Fibroblast of lung (primary cell): ENCODE data around the gene BRME1. TPM values are rescaled to one million over a fixed set of nuclear protein-coding genes. Genes with fewer than 3 reads are reported as not detected.
A peak's percentile ranks its signal among the peaks of the same experiment; 100 is the strongest.

Source experiments
- DNase-seq, 2 donors: peaks; one replicate each; pipeline versions ENCODE4 v3.0.0 to v3.0.0-alpha.2; 2010; ENCODE audit warnings: low read depth in 2 of 2
- H2AFZ ChIP-seq: 2 replicates; pipeline ENCODE4 v1.5.1; 2012; ENCODE audit warnings: low read length, control low read depth, inconsistent platforms
- H3K27ac ChIP-seq: 2 replicates; pipeline ENCODE4 v1.5.1; 2011; ENCODE audit warnings: low read length, control low read depth; ENCODE audit not compliant: insufficient read depth
- H3K27me3 ChIP-seq: 2 replicates; pipeline ENCODE4 v1.5.1; 2011; ENCODE audit warnings: mild to moderate bottlenecking, low read length; ENCODE audit not compliant: control insufficient read depth, insufficient read depth
- H3K36me3 ChIP-seq: 2 replicates; pipeline ENCODE4 v1.5.1; 2011; ENCODE audit warnings: low read length; ENCODE audit not compliant: control insufficient read depth, insufficient read depth
- H3K4me1 ChIP-seq: 2 replicates; pipeline ENCODE4 v1.5.1; 2011; ENCODE audit warnings: low read length; ENCODE audit not compliant: control insufficient read depth, insufficient read depth; ENCODE audit errors: extremely low read depth
- H3K4me2 ChIP-seq: 2 replicates; pipeline ENCODE4 v1.5.1; 2011; ENCODE audit warnings: low read length, control low read depth; ENCODE audit not compliant: insufficient read depth; ENCODE audit errors: extremely low read depth
- H3K4me3 ChIP-seq, 4 experiments: fragments of 200-600 bp in 1 of 4; sonication (generic) in 1 of 4; replicated peaks in 1 of 4; 2 replicates each; pipeline ENCODE4 v1.5.1; 2011 to 2016; ENCODE audit warnings: low read length in 4 of 4, low read depth in 3 of 4, mild to moderate bottlenecking in 3 of 4, control low read depth in 2 of 4, inconsistent platforms in 1 of 4, mixed read lengths in 1 of 4; ENCODE audit not compliant: insufficient read depth in 1 of 4; ENCODE audit errors: control extremely low read depth in 1 of 4
- H3K79me2 ChIP-seq: 2 replicates; pipeline ENCODE4 v1.5.1; 2012; ENCODE audit warnings: mild to moderate bottlenecking, low read length, inconsistent platforms; ENCODE audit not compliant: control insufficient read depth, insufficient read depth
- H3K9ac ChIP-seq: 2 replicates; pipeline ENCODE4 v1.5.1; 2011; ENCODE audit warnings: mild to moderate bottlenecking, low read length, control low read depth; ENCODE audit not compliant: insufficient read depth
- H3K9me3 ChIP-seq: 2 replicates; pipeline ENCODE4 v1.5.1; 2012; ENCODE audit warnings: low read depth, low read length; ENCODE audit not compliant: control insufficient read depth, insufficient read depth
- H4K20me1 ChIP-seq: 2 replicates; pipeline ENCODE4 v1.5.1; 2011; ENCODE audit warnings: low read length; ENCODE audit not compliant: control insufficient read depth, insufficient read depth; ENCODE audit errors: extremely low read depth
- CTCF ChIP-seq, 2 donors: IDR thresholded peaks in 1 of 2; conservative IDR thresholded peaks in 1 of 2; 1 replicate in 1 of 2; 2 replicates in 1 of 2; pipeline ENCODE4 v1.5.1; 2011 to 2012; ENCODE audit warnings: low read length in 2 of 2, control low read depth in 1 of 2, inconsistent platforms in 1 of 2, low read depth in 1 of 2, mild to moderate bottlenecking in 1 of 2
- EZH2 ChIP-seq: IDR thresholded peaks from 2 replicates; pipeline ENCODE4 v1.5.1; 2012; ENCODE audit warnings: low read length, control low read depth, mild to moderate bottlenecking; ENCODE audit errors: missing control alignments
- polyA plus RNA-seq, 2 donors: library from polyadenylated mRNA; depleted of rRNA in 1 of 2; stranded (reverse) in 1 of 2; unstranded in 1 of 2; fragments of >200 nt; gene quantifications; 2 replicates each; pipeline ENCODE4 v1.2.1, GENCODE V29; 2011 to 2012; ENCODE audit warnings: missing spikeins in 1 of 2
- total RNA-seq: library from RNA; depleted of rRNA; stranded (reverse); fragments of >200 nt; gene quantifications from 2 replicates; pipeline ENCODE4 v1.2.1, GENCODE V29; 2014

The BRME1 gene
- total and polyA plus RNA-seq, 2 donors (not counting 1 experiment from before 2014, with no cell fraction given), result 0.23 to 0.83 TPM

GRCh38 chr19:13868663-13869062 is 37.3 kb downstream of the BRME1 start:
- no peak overlapping the region for H3K4me3 ChIP-seq
- TF ChIP-seq EZH2 (no peak), CTCF (conservative IDR thresholded peaks at IDR 0.05 in 1 of 2, IDR thresholded peaks at IDR 0.05 in 1 of 2; ENCODE audit: low read depth in 1 of 2, low read length in 2 of 2) (no peak)
- no peak overlapping the region for H2AFZ ChIP-seq
- no peaks in the 10 kb centered on the region for H3K79me2 ChIP-seq
- no peak overlapping the region for H3K4me2 ChIP-seq
- no peaks in the 10 kb centered on the region for H3K4me1 ChIP-seq
- H3K27me3 ChIP-seq, result no peaks in the 10 kb centered on the region
- no peaks in the 10 kb centered on the region for H3K36me3 ChIP-seq
- no peak for DNase-seq
- H3K27ac ChIP-seq, result no peak overlapping the region
- H4K20me1 ChIP-seq, result no peaks in the 10 kb centered on the region
- H3K9me3 ChIP-seq, result no peaks in the 10 kb centered on the region
- no peak overlapping the region for H3K9ac ChIP-seq

- H3K27me3 ChIP-seq, result no peaks in the 10 kb centered on the region
- no peaks in the 10 kb centered on the region for H4K20me1 ChIP-seq
- H2AFZ ChIP-seq, result no peak overlapping the region
- H3K4me3 ChIP-seq, result peak overlapping the region in 2 of 4 experiments; percentile 47 to 66
- DNase-seq, result no peak
- H3K9me3 ChIP-seq, result no peaks in the 10 kb centered on the region
- no peaks in the 10 kb centered on the region for H3K79me2 ChIP-seq
- no peak overlapping the region for H3K9ac ChIP-seq
- H3K4me2 ChIP-seq, result peak overlapping the region; percentile 69
- peaks cover 2% of the 10 kb centered on the region for H3K4me1 ChIP-seq
- H3K36me3 ChIP-seq, result no peaks in the 10 kb centered on the region
- no peak overlapping the region for H3K27ac ChIP-seq
- TF ChIP-seq CTCF (conservative IDR thresholded peaks at IDR 0.05 in 1 of 2, IDR thresholded peaks at IDR 0.05 in 1 of 2; ENCODE audit: low read depth in 1 of 2, low read length in 2 of 2), result no peak
- TF ChIP-seq EZH2, result no peak
Observed at GRCh38 chr19:13866463-13867046, 39.4 kb downstream of the BRME1 start.

- no peak for DNase-seq
- Histone ChIP-seq H3K27me3 (no peaks in the 10 kb centered on the region), H3K9me3 (no peaks in the 10 kb centered on the region), H3K9ac (peak overlapping the region; percentile 51), H3K36me3 (no peaks in the 10 kb centered on the region), H2AFZ (no peak overlapping the region), H3K4me1 (peaks cover 9% of the 10 kb centered on the region), H3K27ac (no peak overlapping the region), H3K4me2 (peak overlapping the region; percentile 69), H4K20me1 (no peaks in the 10 kb centered on the region), H3K4me3 (peak overlapping the region; percentile 35 to 66 (median 42)), H3K79me2 (no peaks in the 10 kb centered on the region)
- TF ChIP-seq EZH2 (peak; percentile 37), CTCF (conservative IDR thresholded peaks at IDR 0.05 in 1 of 2, IDR thresholded peaks at IDR 0.05 in 1 of 2; ENCODE audit: low read depth in 1 of 2, low read length in 2 of 2) (no peak)
Observed at GRCh38 chr19:13865571-13866462, 40.1 kb downstream of the BRME1 start.
